22Rv1 (cell line): Measurements from ENCODE around the gene ARFGAP3.

Experiments used
- CTCF ChIP-seq: fragments of 450-650 bp; IDR thresholded peaks from 2 replicates; pipeline ENCODE4 v1.5.1; 2017; ENCODE audit warnings: mild to moderate bottlenecking
- ZFX ChIP-seq: fragments of 450-650 bp; IDR thresholded peaks from 2 replicates; pipeline ENCODE4 v1.6.1; 2017; ENCODE audit warnings: antibody characterized with exemption, borderline replicate concordance

- TF ChIP-seq CTCF (no peak), ZFX (no peak)
Observed at GRCh38 chr22:42788021-42788420, 69.1 kb downstream of the ARFGAP3 start.
